ENCODE results near the gene PKD1L1. TPM values are rescaled to one million over a fixed set of nuclear protein-coding genes. Genes with fewer than 3 reads are reported as not detected.

The PKD1L1 gene
- polyA plus RNA-seq, 1 donor from 2014 or later: 2.0 TPM

DNA sequence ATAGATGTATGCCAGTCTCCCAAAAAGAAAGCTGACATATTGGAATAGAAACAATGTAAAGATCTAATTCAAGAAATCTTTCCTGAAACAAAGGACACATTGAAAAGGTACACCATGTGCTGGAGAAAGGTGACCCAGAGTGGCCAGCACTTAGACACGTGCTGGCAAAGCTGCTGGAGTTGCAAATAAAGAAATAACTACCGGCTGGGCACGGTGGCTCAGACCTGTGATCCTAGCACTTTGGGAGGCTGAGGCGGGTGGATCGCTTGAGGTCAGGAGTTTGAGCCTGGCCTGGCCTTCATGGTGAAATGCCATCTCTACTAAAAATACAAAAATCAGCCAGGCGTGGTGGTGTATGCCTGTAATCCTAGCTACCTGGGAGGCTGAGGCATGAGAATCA, 35.9 kb downstream of the PKD1L1 start:
- no peaks in the 10 kb centered on the region for H3K79me2 ChIP-seq (replicated peaks; ENCODE audit: insufficient read depth, low read length)
- no peaks in the 10 kb centered on the region for H3K36me3 ChIP-seq (ENCODE audit: insufficient read depth, low read length)
- H2AFZ ChIP-seq (ENCODE audit: low read depth, low read length): no peak overlapping the region
- H3K27me3 ChIP-seq (ENCODE audit: insufficient read depth, low read depth, low read length): no peaks in the 10 kb centered on the region
- no peak overlapping the region for H3K27ac ChIP-seq (ENCODE audit: low read length)
- TF ChIP-seq SMC3 (conservative IDR thresholded peaks at IDR 0.05; ENCODE audit: poor library complexity) (no peak), TAF1 (IDR thresholded peaks at IDR 0.05; ENCODE audit: low read depth) (no peak), POLR2AphosphoS5 (IDR thresholded peaks at IDR 0.05) (no peak), RAD21 (conservative IDR thresholded peaks at IDR 0.05) (no peak), EP300 (conservative IDR thresholded peaks at IDR 0.05; ENCODE audit: poor library complexity, severe bottlenecking) (no peak), CTCF (IDR thresholded peaks at IDR 0.05; ENCODE audit: poor library complexity, severe bottlenecking) (no peak), EZH2 (IDR thresholded peaks at IDR 0.05; ENCODE audit: borderline replicate concordance, insufficient read depth, low read length, poor library complexity, severe bottlenecking) (no peak), MXI1 (conservative IDR thresholded peaks at IDR 0.05; ENCODE audit: poor library complexity, severe bottlenecking) (no peak)
- TF ChIP-seq, protein P1, sequence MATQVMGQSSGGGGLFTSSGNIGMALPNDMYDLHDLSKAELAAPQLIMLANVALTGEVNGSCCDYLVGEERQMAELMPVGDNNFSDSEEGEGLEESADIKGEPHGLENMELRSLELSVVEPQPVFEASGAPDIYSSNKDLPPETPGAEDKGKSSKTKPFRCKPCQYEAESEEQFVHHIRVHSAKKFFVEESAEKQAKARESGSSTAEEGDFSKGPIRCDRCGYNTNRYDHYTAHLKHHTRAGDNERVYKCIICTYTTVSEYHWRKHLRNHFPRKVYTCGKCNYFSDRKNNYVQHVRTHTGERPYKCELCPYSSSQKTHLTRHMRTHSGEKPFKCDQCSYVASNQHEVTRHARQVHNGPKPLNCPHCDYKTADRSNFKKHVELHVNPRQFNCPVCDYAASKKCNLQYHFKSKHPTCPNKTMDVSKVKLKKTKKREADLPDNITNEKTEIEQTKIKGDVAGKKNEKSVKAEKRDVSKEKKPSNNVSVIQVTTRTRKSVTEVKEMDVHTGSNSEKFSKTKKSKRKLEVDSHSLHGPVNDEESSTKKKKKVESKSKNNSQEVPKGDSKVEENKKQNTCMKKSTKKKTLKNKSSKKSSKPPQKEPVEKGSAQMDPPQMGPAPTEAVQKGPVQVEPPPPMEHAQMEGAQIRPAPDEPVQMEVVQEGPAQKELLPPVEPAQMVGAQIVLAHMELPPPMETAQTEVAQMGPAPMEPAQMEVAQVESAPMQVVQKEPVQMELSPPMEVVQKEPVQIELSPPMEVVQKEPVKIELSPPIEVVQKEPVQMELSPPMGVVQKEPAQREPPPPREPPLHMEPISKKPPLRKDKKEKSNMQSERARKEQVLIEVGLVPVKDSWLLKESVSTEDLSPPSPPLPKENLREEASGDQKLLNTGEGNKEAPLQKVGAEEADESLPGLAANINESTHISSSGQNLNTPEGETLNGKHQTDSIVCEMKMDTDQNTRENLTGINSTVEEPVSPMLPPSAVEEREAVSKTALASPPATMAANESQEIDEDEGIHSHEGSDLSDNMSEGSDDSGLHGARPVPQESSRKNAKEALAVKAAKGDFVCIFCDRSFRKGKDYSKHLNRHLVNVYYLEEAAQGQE (IDR thresholded peaks at IDR 0.05; ENCODE audit: borderline replicate concordance): no peak
- H3K9me2 ChIP-seq (ENCODE audit: insufficient read depth, low read length): no peaks in the 10 kb centered on the region
- H4K20me1 ChIP-seq (ENCODE audit: insufficient read depth): no peaks in the 10 kb centered on the region
- no peaks in the 10 kb centered on the region for H3F3A ChIP-seq (ENCODE audit: insufficient read depth, low read length, poor library complexity, severe bottlenecking)
- H3K9me3 ChIP-seq (ENCODE audit: low read length): no peaks in the 10 kb centered on the region
- H3K9ac ChIP-seq (ENCODE audit: low read length): no peak overlapping the region
- H3K4me2 ChIP-seq (ENCODE audit: low read length): no peak overlapping the region
- no peak overlapping the region for H3K4me3 ChIP-seq (ENCODE audit: low read length)

- H2AFZ ChIP-seq (ENCODE audit: low read depth, low read length): no peak overlapping the region
- no peaks in the 10 kb centered on the region for H3K27me3 ChIP-seq (ENCODE audit: insufficient read depth, low read depth, low read length)
- H3K9ac ChIP-seq (ENCODE audit: low read length): no peak overlapping the region
- TF ChIP-seq POLR2AphosphoS5 (IDR thresholded peaks at IDR 0.05): no peak
- no peak for TF ChIP-seq EP300 (conservative IDR thresholded peaks at IDR 0.05; ENCODE audit: poor library complexity, severe bottlenecking)
- TF ChIP-seq SMC3 (conservative IDR thresholded peaks at IDR 0.05; ENCODE audit: poor library complexity): no peak
- TF ChIP-seq TAF1 (IDR thresholded peaks at IDR 0.05; ENCODE audit: low read depth): no peak
- TF ChIP-seq RAD21 (conservative IDR thresholded peaks at IDR 0.05): no peak
- no peak for TF ChIP-seq CTCF (IDR thresholded peaks at IDR 0.05; ENCODE audit: poor library complexity, severe bottlenecking)
- TF ChIP-seq, protein P1 (IDR thresholded peaks at IDR 0.05; ENCODE audit: borderline replicate concordance): no peak
- no peak for TF ChIP-seq MXI1 (conservative IDR thresholded peaks at IDR 0.05; ENCODE audit: poor library complexity, severe bottlenecking)
- TF ChIP-seq EZH2 (IDR thresholded peaks at IDR 0.05; ENCODE audit: borderline replicate concordance, insufficient read depth, low read length, poor library complexity, severe bottlenecking): no peak
- H3K79me2 ChIP-seq (replicated peaks; ENCODE audit: insufficient read depth, low read length): no peaks in the 10 kb centered on the region
- H3K4me2 ChIP-seq (ENCODE audit: low read length): no peak overlapping the region
- H3K9me2 ChIP-seq (ENCODE audit: insufficient read depth, low read length): no peaks in the 10 kb centered on the region
- H4K20me1 ChIP-seq (ENCODE audit: insufficient read depth): no peaks in the 10 kb centered on the region
- H3K9me3 ChIP-seq (ENCODE audit: low read length): no peaks in the 10 kb centered on the region
- H3K27ac ChIP-seq (ENCODE audit: low read length): no peak overlapping the region
- no peaks in the 10 kb centered on the region for H3F3A ChIP-seq (ENCODE audit: insufficient read depth, low read length, poor library complexity, severe bottlenecking)
- no peak overlapping the region for H3K4me3 ChIP-seq (ENCODE audit: low read length)
- H3K36me3 ChIP-seq (ENCODE audit: insufficient read depth, low read length): no peaks in the 10 kb centered on the region
Observed at GRCh38 chr7:47908720-47909119, 39.5 kb downstream of the PKD1L1 start.

Data from neural cell (in vitro differentiated cells).